ENCODE measurements around the gene ASPHD2.

Gene ASPHD2

GRCh38 chr22:26479043-26479791 lies 50.2 kb downstream of the ASPHD2 start:
- DNase-seq, result peak; percentile 4

- no peak for DNase-seq
Measured at GRCh38 chr22:26479792-26480610, 50.9 kb downstream of the ASPHD2 start.

- no peak for DNase-seq
Measured at GRCh38 chr22:26480611-26480932, 51.5 kb downstream of the ASPHD2 start.

GRCh38 chr22:26481112-26481693 lies 52.1 kb downstream of the ASPHD2 start:
- no peak for DNase-seq

- no peak for DNase-seq
Measured at GRCh38 chr22:26481694-26482093, 52.6 kb downstream of the ASPHD2 start.

GRCh38 chr22:26482161-26482560 lies 53.1 kb downstream of the ASPHD2 start:
- no peak for DNase-seq

GRCh38 chr22:26483043-26483438 lies 54.0 kb downstream of the ASPHD2 start:
- DNase-seq, result no peak

GRCh38 chr22:26483439-26484359 lies 54.6 kb downstream of the ASPHD2 start, which contains the start of the genes HPS4 and SRRD:
Gene HPS4, minus strand, starts transcription at chr22:26483783. Its CDS starts 2,021 bp downstream, at chr22:26481762.
Gene SRRD, plus strand, starts transcription at chr22:26483877. Its CDS starts 14 bp downstream, at chr22:26483891.
- DNase-seq, result peak; percentile 79

GRCh38 chr22:26484360-26484706 lies 55.3 kb downstream of the ASPHD2 start:
- DNase-seq, result no peak

- no peak for DNase-seq
Measured at GRCh38 chr22:26485013-26485412, 56.0 kb downstream of the ASPHD2 start.

- no peak for DNase-seq
Measured at GRCh38 chr22:26485806-26486390, 56.8 kb downstream of the ASPHD2 start.

GRCh38 chr22:26486394-26486793 lies 57.3 kb downstream of the ASPHD2 start:
- DNase-seq, result no peak

- DNase-seq, result no peak
Measured at GRCh38 chr22:26487996-26488395, 58.9 kb downstream of the ASPHD2 start.

- DNase-seq, result no peak
Measured at GRCh38 chr22:26489447-26490036, 60.5 kb downstream of the ASPHD2 start.

- no peak for DNase-seq
Measured at GRCh38 chr22:26492220-26492619, 63.2 kb downstream of the ASPHD2 start.

- peak; percentile 26 for DNase-seq
Measured at GRCh38 chr22:26494506-26494905, 65.4 kb downstream of the ASPHD2 start.

All from NCI-H2227 treated with DMSO at 0.1 percent for 48 hours (cell line).